HG02623 (cell line): ENCODE measurements around the gene TSHZ3.

ENCODE experiments used
- ATAC-seq: cut with Tn5 transposase; IDR thresholded peaks from one replicate; pipeline ENCODE4 v1.9.1; 2021; ENCODE audit warnings: moderate library complexity; ENCODE audit not compliant: unreplicated experiment

TSHZ3 gene

GRCh38 chr19:31252441-31252840, 96.8 kb downstream of the TSHZ3 start:
- no peak for ATAC-seq

DNA sequence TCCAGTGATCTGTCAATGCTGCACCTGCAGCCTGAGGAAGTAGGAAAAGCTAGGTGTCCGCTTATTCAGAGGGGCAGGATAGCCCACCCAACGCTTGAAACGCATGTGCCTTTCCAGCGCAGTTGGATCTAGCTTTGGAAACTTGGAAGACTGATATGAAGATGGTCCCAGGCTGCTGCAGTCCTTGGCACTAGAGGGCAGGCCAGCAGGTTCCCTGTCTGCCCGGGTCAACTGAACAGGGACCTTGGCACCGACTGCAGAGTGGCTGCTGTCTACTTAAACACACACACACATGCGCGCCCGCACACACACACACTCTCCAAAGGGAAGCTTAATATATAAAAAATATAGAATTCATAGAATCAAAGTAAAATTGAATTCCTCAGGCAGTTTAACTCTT, 100.0 kb downstream of the TSHZ3 start:
- ATAC-seq: no peak

DNA sequence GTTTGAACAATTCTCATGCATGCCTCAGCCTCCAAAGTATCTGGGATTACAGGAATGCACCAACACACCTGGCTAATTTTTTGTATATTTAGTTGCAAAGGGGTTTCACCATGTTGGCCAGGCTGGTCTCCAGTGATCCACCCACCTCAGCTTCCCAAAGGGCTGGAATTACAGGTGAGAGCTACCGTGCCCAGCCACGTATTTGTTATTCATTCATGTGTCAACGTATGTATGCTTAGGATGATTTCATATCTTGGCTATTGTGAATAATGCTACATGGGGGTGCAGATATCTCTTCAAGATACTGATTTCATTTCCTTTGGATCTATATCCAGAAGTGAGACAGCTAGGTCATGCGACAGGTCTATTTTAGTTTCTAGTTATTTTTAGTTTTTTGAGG, 113.4 kb downstream of the TSHZ3 start:
- no peak for ATAC-seq

- ATAC-seq: no peak
These were observed 115.9 kb downstream of the TSHZ3 start for GRCh38 chr19:31233295-31233800.

DNA sequence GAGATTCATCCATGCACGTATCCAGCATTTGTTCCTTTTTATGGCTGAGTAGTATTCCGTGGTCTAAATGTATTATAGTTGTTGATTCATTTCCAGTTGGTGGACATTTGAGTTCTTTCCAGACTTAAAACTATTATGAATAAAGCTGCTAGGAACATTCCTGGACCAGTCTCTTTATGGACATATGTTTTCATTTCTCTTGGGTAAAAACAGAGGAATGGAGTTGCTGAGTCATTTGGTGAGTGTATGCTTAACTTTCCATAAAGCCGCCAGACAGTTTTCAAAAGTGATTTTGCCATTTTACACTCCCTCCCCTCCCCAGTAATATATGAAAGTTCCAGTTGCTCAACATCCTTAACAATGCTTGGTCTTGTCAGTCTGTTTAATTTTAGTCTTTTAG, 116.4 kb downstream of the TSHZ3 start:
- ATAC-seq: no peak

GRCh38 chr19:31232180-31232579, 117.1 kb downstream of the TSHZ3 start:
- no peak for ATAC-seq

DNA sequence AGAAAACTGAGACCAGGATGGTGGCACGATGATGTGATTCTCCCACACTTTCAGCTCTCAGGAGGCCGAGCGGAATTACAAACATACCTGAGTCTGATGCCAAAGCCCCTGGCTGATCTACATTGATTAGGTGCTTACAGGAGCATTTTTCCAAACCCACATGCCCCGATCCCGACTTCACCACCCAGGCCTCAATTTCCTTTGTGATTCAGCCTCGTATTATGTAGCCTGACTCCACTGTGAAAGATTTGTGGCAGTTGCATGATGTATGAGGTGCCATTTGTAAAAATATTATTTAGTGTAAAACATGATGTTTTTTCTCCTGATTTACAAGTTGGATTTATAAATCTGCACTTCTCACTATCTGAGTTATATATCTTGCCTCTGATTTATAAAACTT, 118.0 kb downstream of the TSHZ3 start:
- no peak for ATAC-seq

DNA sequence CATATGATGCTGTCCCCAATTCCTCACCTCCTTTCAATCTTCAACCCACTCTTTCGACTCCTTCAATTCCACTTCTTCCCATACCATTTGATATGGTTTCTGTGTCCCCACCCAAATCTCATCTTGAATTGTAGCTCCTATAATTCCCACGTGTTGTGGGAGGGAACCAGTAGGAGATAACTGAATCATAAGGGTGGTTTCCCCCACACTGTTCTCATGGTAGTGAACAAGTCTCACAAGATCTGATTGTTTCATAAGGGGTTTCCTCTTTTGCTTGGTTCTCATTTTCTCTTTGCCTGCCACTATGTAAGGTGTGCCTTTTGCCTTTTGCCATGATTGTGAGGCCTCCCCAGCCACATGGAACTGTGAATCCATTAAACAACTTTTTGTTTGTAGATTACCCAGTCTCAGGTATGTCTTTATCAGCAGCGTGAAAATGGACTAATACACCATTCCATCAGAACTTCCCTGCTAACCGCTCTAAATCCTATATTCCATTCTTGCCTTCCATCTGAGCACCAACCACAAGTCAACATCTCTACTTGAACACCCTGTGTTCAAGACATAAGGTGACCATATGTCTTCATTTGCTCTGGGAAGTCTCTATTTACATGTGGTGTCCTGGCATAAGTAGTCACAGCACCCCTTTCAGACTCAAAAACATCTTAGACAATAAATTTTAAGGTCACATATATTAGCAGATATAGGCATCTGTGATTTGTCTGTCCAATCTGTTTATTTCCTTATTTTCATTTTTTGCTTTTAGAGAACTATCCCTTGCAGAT, 122.9 kb downstream of the TSHZ3 start:
- no peak for ATAC-seq
